ENCODE results near the gene TKT. TPM values are rescaled to one million over a fixed set of nuclear protein-coding genes. Genes with fewer than 3 reads are reported as not detected.

Gene TKT
- total RNA-seq, 1 experiment from 2014 or later = 406 TPM

GRCh38 chr3:53240989-53241972 lies 14.5 kb downstream of the TKT start:
- no peak for DNase-seq (ENCODE audit: low spot score)

GRCh38 chr3:53239800-53240199 lies 16.0 kb downstream of the TKT start:
- no peak for DNase-seq (ENCODE audit: low spot score)

GRCh38 chr3:53238886-53239285 lies 16.9 kb downstream of the TKT start:
- DNase-seq (ENCODE audit: low spot score) = peak; percentile 67

GRCh38 chr3:53238051-53238850 lies 17.6 kb downstream of the TKT start:
- DNase-seq (ENCODE audit: low spot score) = peak; percentile 97

GRCh38 chr3:53236112-53236841 lies 19.5 kb downstream of the TKT start:
- DNase-seq (ENCODE audit: low spot score) = peak; percentile 85

- no peak for DNase-seq (ENCODE audit: low spot score)
Observed at GRCh38 chr3:53235545-53235944, 20.3 kb downstream of the TKT start.

GRCh38 chr3:53234841-53235232 lies 21.0 kb downstream of the TKT start:
- DNase-seq (ENCODE audit: low spot score) = no peak

GRCh38 chr3:53234130-53234840 lies 21.5 kb downstream of the TKT start:
- DNase-seq (ENCODE audit: low spot score) = no peak

- no peak for DNase-seq (ENCODE audit: low spot score)
Observed at GRCh38 chr3:53232641-53233377, 23.0 kb downstream of the TKT start.

GRCh38 chr3:53231532-53232511 lies 24.0 kb downstream of the TKT start:
- DNase-seq (ENCODE audit: low spot score) = no peak

GRCh38 chr3:53230789-53231188 lies 25.0 kb downstream of the TKT start:
- no peak for DNase-seq (ENCODE audit: low spot score)

GRCh38 chr3:53230041-53230621 lies 25.7 kb downstream of the TKT start:
- DNase-seq (ENCODE audit: low spot score) = no peak

- DNase-seq (ENCODE audit: low spot score) = no peak
Observed at GRCh38 chr3:53229606-53230005, 26.2 kb downstream of the TKT start.

GRCh38 chr3:53229171-53229570 lies 26.7 kb downstream of the TKT start:
- no peak for DNase-seq (ENCODE audit: low spot score)

- no peak for DNase-seq (ENCODE audit: low spot score)
Observed at GRCh38 chr3:53227993-53228885, 27.6 kb downstream of the TKT start.

GRCh38 chr3:53226841-53227407 lies 28.9 kb downstream of the TKT start:
- DNase-seq (ENCODE audit: low spot score) = no peak

GRCh38 chr3:53226142-53226840 lies 29.5 kb downstream of the TKT start:
- no peak for DNase-seq (ENCODE audit: low spot score)
